ENCODE measurements around the gene PRSS27.

DNA sequence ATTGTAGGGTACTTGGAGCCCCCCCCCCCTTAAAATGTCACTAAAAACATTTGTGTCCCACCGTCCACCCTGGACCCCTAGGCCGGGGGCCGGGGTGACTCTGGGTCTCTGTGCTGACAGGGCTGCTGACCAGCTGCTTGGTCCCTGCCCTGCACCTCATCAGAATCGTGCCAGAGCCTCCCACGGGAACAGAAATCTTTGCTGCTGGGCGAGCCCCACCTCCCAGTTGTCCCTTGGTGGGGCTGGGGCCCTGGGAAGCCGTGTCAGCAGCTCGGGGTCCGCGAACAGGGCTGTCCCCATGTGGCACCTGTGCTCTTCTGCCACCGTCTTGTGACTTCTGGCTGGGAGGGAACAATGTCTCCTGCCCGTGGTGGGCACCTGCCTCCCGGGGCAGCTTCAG, 19.2 kb downstream of the PRSS27 start:
- TF ChIP-seq, protein P1, sequence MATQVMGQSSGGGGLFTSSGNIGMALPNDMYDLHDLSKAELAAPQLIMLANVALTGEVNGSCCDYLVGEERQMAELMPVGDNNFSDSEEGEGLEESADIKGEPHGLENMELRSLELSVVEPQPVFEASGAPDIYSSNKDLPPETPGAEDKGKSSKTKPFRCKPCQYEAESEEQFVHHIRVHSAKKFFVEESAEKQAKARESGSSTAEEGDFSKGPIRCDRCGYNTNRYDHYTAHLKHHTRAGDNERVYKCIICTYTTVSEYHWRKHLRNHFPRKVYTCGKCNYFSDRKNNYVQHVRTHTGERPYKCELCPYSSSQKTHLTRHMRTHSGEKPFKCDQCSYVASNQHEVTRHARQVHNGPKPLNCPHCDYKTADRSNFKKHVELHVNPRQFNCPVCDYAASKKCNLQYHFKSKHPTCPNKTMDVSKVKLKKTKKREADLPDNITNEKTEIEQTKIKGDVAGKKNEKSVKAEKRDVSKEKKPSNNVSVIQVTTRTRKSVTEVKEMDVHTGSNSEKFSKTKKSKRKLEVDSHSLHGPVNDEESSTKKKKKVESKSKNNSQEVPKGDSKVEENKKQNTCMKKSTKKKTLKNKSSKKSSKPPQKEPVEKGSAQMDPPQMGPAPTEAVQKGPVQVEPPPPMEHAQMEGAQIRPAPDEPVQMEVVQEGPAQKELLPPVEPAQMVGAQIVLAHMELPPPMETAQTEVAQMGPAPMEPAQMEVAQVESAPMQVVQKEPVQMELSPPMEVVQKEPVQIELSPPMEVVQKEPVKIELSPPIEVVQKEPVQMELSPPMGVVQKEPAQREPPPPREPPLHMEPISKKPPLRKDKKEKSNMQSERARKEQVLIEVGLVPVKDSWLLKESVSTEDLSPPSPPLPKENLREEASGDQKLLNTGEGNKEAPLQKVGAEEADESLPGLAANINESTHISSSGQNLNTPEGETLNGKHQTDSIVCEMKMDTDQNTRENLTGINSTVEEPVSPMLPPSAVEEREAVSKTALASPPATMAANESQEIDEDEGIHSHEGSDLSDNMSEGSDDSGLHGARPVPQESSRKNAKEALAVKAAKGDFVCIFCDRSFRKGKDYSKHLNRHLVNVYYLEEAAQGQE (tag by site-specific recombination; IDR thresholded peaks at IDR 0.05), result no peak
- TF ChIP-seq, protein P2, sequence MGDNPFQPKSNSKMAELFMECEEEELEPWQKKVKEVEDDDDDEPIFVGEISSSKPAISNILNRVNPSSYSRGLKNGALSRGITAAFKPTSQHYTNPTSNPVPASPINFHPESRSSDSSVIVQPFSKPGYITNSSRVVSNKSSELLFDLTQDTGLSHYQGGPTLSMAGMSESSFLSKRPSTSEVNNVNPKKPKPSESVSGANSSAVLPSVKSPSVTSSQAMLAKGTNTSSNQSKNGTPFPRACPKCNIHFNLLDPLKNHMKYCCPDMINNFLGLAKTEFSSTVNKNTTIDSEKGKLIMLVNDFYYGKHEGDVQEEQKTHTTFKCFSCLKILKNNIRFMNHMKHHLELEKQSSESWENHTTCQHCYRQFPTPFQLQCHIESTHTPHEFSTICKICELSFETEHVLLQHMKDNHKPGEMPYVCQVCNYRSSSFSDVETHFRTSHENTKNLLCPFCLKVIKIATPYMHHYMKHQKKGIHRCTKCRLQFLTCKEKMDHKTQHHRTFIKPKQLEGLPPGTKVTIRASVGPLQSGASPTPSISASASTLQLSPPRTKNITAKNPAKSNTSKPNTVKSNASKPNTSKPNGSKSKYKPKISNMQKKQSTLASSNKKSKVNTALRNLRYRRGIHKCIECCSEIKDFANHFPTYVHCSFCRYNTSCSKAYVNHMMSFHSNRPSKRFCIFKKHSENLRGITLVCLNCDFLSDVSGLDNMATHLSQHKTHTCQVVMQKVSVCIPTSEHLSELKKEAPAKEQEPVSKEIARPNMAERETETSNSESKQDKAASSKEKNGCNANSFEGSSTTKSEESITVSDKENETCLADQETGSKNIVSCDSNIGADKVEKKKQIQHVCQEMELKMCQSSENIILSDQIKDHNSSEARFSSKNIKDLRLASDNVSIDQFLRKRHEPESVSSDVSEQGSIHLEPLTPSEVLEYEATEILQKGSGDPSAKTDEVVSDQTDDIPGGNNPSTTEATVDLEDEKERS (tag by site-specific recombination; IDR thresholded peaks at IDR 0.05), result no peak
- TF ChIP-seq, protein P3, sequence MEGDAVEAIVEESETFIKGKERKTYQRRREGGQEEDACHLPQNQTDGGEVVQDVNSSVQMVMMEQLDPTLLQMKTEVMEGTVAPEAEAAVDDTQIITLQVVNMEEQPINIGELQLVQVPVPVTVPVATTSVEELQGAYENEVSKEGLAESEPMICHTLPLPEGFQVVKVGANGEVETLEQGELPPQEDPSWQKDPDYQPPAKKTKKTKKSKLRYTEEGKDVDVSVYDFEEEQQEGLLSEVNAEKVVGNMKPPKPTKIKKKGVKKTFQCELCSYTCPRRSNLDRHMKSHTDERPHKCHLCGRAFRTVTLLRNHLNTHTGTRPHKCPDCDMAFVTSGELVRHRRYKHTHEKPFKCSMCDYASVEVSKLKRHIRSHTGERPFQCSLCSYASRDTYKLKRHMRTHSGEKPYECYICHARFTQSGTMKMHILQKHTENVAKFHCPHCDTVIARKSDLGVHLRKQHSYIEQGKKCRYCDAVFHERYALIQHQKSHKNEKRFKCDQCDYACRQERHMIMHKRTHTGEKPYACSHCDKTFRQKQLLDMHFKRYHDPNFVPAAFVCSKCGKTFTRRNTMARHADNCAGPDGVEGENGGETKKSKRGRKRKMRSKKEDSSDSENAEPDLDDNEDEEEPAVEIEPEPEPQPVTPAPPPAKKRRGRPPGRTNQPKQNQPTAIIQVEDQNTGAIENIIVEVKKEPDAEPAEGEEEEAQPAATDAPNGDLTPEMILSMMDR (tag by site-specific recombination; IDR thresholded peaks at IDR 0.05), result no peak
- TF ChIP-seq ZBTB8A (tag by site-specific recombination; IDR thresholded peaks at IDR 0.05) (no peak), ZSCAN23 (tag by site-specific recombination; IDR thresholded peaks at IDR 0.05) (no peak), PATZ1 (tag by site-specific recombination; IDR thresholded peaks at IDR 0.05) (no peak), ZNF155 (tag by site-specific recombination; IDR thresholded peaks at IDR 0.05) (no peak), PRDM1 (tag by site-specific recombination; IDR thresholded peaks at IDR 0.05) (no peak)
- TF ChIP-seq, protein P4, sequence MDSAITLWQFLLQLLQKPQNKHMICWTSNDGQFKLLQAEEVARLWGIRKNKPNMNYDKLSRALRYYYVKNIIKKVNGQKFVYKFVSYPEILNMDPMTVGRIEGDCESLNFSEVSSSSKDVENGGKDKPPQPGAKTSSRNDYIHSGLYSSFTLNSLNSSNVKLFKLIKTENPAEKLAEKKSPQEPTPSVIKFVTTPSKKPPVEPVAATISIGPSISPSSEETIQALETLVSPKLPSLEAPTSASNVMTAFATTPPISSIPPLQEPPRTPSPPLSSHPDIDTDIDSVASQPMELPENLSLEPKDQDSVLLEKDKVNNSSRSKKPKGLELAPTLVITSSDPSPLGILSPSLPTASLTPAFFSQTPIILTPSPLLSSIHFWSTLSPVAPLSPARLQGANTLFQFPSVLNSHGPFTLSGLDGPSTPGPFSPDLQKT (IDR thresholded peaks at IDR 0.05; ENCODE audit: borderline replicate concordance, low read depth, low read length), result no peak
